K562 (cell line): ENCODE measurements around the gene CASP2. TPM values are rescaled to one million over a fixed set of nuclear protein-coding genes. Genes with fewer than 3 reads are reported as not detected.

Experiments used
- CCNT2 ChIP-seq: IDR thresholded peaks from 2 replicates; pipeline ENCODE4 v1.6.1; 2011; ENCODE audit warnings: borderline replicate concordance, low read depth, mild to moderate bottlenecking, moderate library complexity, mixed read lengths, low read length; ENCODE audit not compliant: insufficient read length; ENCODE audit errors: extremely low read depth
- FOXP1 ChIP-seq: sonication (generic); formaldehyde crosslinking; IDR thresholded peaks from 2 replicates; pipeline ENCODE4 v1.8.0; 2022; ENCODE audit warnings: mild to moderate bottlenecking, missing genetic modification reagents
- KDM4B ChIP-seq, 2 experiments: fragments of 450-650 bp in 1 of 2; sonication (generic) in 1 of 2; IDR thresholded peaks; 2 replicates each; pipeline ENCODE4 v1.6.1; 2016 to 2017; ENCODE audit warnings: borderline replicate concordance in 2 of 2, antibody characterized with exemption in 1 of 2, low read depth in 1 of 2, mild to moderate bottlenecking in 1 of 2
- NCOA6 ChIP-seq: fragments of 450-650 bp; IDR thresholded peaks from 2 replicates; pipeline ENCODE4 v1.6.1; 2017; ENCODE audit warnings: mild to moderate bottlenecking
- NR2C2 ChIP-seq, 2 experiments: fragments of 200-800 bp in 1 of 2; sonication (Bioruptor generic) in 1 of 2; sonication (generic) in 1 of 2; formaldehyde crosslinking in 1 of 2; IDR thresholded peaks; 2 replicates each; pipeline versions ENCODE4 v1.6.1 to v1.8.0; 2016 to 2022; ENCODE audit warnings: mild to moderate bottlenecking in 1 of 2, missing compliant biosample characterization in 1 of 2, missing genetic modification characterization in 1 of 2, missing genetic modification reagents in 1 of 2
- PHF20 ChIP-seq: fragments of 450-650 bp; IDR thresholded peaks from 2 replicates; pipeline ENCODE4 v1.6.1; 2018; ENCODE audit not compliant: partially characterized antibody
- POLR2G ChIP-seq: fragments of 200-400 bp; formaldehyde crosslinking; IDR thresholded peaks from 2 replicates; pipeline ENCODE4 v1.6.1; 2017; ENCODE audit warnings: low read depth, mild to moderate bottlenecking, antibody characterized with exemption, low read length, moderate library complexity
- POU5F1 ChIP-seq: fragments of 150-350 bp; IDR thresholded peaks from 2 replicates; pipeline ENCODE4 v1.6.1; 2014; ENCODE audit warnings: borderline replicate concordance, low read length, low read depth, mild to moderate bottlenecking; ENCODE audit not compliant: partially characterized antibody
- TEAD4 ChIP-seq, 2 experiments: sonication (generic) in 1 of 2; formaldehyde crosslinking in 1 of 2; IDR thresholded peaks; 2 replicates each; pipeline versions ENCODE4 v1.6.1 to v1.8.0; 2012 to 2022; ENCODE audit warnings: borderline replicate concordance in 1 of 2, inconsistent platforms in 1 of 2, low read length in 1 of 2, mild to moderate bottlenecking in 1 of 2, missing genetic modification reagents in 1 of 2
- ZNF431 ChIP-seq: sonication (generic); formaldehyde crosslinking; IDR thresholded peaks from 2 replicates; pipeline ENCODE4 v1.8.0; 2022; ENCODE audit warnings: mild to moderate bottlenecking, missing genetic modification reagents
- ZNF561 ChIP-seq: fragments of 450-650 bp; formaldehyde crosslinking; conservative IDR thresholded peaks from 2 replicates; pipeline ENCODE4 v1.4.0; 2020; ENCODE audit warnings: mild to moderate bottlenecking, moderate library complexity
- polyA plus RNA-seq, 8 experiments: library from polyadenylated mRNA; depleted of rRNA in 4 of 8; stranded (reverse) in 5 of 8; unstranded in 3 of 8; fragments of >200 nt; fragmentation: Nextera tagmentation in 2 of 8; fragmentation: Illumina TruSeq in 1 of 8; extraction: Ambion mirVana in 2 of 8; extraction: Trizol in 1 of 8; gene quantifications; 2 replicates each; pipeline versions ENCODE4 v1.2.1 to v1.2.3, GENCODE V29; 2011 to 2014; ENCODE audit warnings: inconsistent platforms in 1 of 8, missing spikeins in 1 of 8
- total RNA-seq, 7 experiments: library from RNA; depleted of rRNA in 6 of 7; stranded (reverse); fragments of >200 nt in 6 of 7; fragmentation: Illumina TruSeq in 2 of 7; extraction: Trizol in 2 of 7; gene quantifications; 2 replicates each; pipeline versions ENCODE4 v1.2.1 to v1.2.3, GENCODE V29; 2011 to 2021; ENCODE audit warnings: low replicate concordance in 1 of 7
- TF ChIP-seq, protein P1 (sequence below), 2 experiments: fragments of 450-650 bp in 1 of 2; sonication (generic) in 1 of 2; formaldehyde crosslinking in 1 of 2; IDR thresholded peaks; 2 replicates each; pipeline versions ENCODE4 v1.7.1 to v1.9.0; 2016 to 2022; ENCODE audit warnings: inconsistent platforms in 1 of 2, mild to moderate bottlenecking in 1 of 2, missing genetic modification reagents in 1 of 2
- TF ChIP-seq, protein P2 (sequence below): fragments of 450-650 bp; formaldehyde crosslinking; IDR thresholded peaks from 2 replicates; pipeline ENCODE4 v1.4.0; 2022; ENCODE audit warnings: mild to moderate bottlenecking, moderate library complexity

The CASP2 gene
- total and polyA plus RNA-seq, 9 of the 15 experiments (the other 6 are each of a cell fraction or from before 2014, with no cell fraction given), result 18.8 to 64.9 (median 24.1) TPM

DNA sequence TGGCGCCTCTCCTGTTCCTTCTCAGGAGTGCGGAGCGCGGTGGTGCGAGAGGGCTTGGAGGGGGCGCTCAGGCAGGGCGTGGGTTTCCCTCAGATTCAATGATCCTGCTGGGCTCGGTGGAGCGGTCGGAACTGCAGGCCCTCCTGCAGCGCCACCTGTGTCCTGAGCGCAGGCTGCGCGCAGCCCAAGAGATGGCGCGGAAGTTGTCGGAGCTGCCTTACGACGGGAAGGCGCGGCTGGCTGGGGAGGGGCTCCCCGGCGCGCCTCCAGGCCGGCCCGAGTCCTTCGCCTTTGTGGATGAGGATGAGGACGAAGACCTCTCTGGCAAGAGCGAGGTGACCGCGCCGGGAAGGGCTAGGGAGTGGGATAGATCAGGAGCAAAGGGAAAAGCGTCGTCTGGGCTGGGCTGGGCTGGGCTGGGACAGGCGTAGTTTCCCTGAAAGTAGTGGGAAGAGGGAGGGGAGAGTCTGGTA lies 57.3 kb downstream of the CASP2 start (continued):
- TF ChIP-seq, protein P1, sequence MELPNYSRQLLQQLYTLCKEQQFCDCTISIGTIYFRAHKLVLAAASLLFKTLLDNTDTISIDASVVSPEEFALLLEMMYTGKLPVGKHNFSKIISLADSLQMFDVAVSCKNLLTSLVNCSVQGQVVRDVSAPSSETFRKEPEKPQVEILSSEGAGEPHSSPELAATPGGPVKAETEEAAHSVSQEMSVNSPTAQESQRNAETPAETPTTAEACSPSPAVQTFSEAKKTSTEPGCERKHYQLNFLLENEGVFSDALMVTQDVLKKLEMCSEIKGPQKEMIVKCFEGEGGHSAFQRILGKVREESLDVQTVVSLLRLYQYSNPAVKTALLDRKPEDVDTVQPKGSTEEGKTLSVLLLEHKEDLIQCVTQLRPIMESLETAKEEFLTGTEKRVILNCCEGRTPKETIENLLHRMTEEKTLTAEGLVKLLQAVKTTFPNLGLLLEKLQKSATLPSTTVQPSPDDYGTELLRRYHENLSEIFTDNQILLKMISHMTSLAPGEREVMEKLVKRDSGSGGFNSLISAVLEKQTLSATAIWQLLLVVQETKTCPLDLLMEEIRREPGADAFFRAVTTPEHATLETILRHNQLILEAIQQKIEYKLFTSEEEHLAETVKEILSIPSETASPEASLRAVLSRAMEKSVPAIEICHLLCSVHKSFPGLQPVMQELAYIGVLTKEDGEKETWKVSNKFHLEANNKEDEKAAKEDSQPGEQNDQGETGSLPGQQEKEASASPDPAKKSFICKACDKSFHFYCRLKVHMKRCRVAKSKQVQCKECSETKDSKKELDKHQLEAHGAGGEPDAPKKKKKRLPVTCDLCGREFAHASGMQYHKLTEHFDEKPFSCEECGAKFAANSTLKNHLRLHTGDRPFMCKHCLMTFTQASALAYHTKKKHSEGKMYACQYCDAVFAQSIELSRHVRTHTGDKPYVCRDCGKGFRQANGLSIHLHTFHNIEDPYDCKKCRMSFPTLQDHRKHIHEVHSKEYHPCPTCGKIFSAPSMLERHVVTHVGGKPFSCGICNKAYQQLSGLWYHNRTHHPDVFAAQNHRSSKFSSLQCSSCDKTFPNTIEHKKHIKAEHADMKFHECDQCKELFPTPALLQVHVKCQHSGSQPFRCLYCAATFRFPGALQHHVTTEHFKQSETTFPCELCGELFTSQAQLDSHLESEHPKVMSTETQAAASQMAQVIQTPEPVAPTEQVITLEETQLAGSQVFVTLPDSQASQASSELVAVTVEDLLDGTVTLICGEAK (IDR thresholded peaks at IDR 0.05), result no peak; the same call in 1 of the 2 replicates
- TF ChIP-seq, protein P1 (CRISPR knock-in tag; IDR thresholded peaks at IDR 0.05), result no peak
- TF ChIP-seq NR2C2 (CRISPR knock-in tag; IDR thresholded peaks at IDR 0.05) (0 out of 2 replicates have a peak, but pooled peaks have one; percentile 54), NR2C2 (tag; IDR thresholded peaks at IDR 0.05) (no peak), ZNF561 (CRISPR knock-in tag) (no peak), NCOA6 (peak; percentile 94), FOXP1 (no peak), PHF20 (peak; percentile 64), TEAD4 (IDR thresholded peaks at IDR 0.05; ENCODE audit: low read length) (0 out of 2 replicates have a peak, but pooled peaks have one; percentile 24), TEAD4 (CRISPR knock-in tag; IDR thresholded peaks at IDR 0.05; ENCODE audit: borderline replicate concordance) (no peak), KDM4B (IDR thresholded peaks at IDR 0.05; ENCODE audit: borderline replicate concordance in 2 of 2, low read depth in 1 of 2) (0 out of 4 replicates have a peak, but pooled peaks of 1 of the 2 experiments have one; percentile 55), CCNT2 (peak; percentile 59), ZNF431 (CRISPR knock-in tag) (no peak), POLR2G (peak; percentile 69), POU5F1 (no peak)
- TF ChIP-seq, protein P2, sequence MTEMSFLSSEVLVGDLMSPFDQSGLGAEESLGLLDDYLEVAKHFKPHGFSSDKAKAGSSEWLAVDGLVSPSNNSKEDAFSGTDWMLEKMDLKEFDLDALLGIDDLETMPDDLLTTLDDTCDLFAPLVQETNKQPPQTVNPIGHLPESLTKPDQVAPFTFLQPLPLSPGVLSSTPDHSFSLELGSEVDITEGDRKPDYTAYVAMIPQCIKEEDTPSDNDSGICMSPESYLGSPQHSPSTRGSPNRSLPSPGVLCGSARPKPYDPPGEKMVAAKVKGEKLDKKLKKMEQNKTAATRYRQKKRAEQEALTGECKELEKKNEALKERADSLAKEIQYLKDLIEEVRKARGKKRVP (CRISPR knock-in tag), result no peak
